Measurements from ENCODE around the gene HOXB2.

The HOXB2 gene

GRCh38 chr17:48519427-48519826 lies 25.5 kb downstream of the HOXB2 start:
- H2BK5ac ChIP-seq (ENCODE audit: low read depth, low read length, poor library complexity): no peak overlapping the region
- no peak overlapping the region for H3K4ac ChIP-seq (ENCODE audit: low read depth, low read length)
- no peak overlapping the region for H3K9ac ChIP-seq (ENCODE audit: low read length)
- H3K23ac ChIP-seq (ENCODE audit: low read length): no peak overlapping the region
- H3K79me2 ChIP-seq (ENCODE audit: control insufficient read depth, insufficient read depth, low read length, poor library complexity): no peaks in the 10 kb centered on the region
- peak overlapping the region; percentile 23 for H2AFZ ChIP-seq (ENCODE audit: insufficient read depth, low read length, poor library complexity)
- H3K27ac ChIP-seq (ENCODE audit: low read depth, low read length): no peak overlapping the region
- peaks cover 6 to 8% of the 10 kb centered on the region in 2 experiments for H3K4me1 ChIP-seq (ENCODE audit: control insufficient read depth in 1 of 2, insufficient read depth in 2 of 2, low read length in 2 of 2)
- H2AK5ac ChIP-seq (ENCODE audit: low read length): no peak overlapping the region
- H4K8ac ChIP-seq (ENCODE audit: low read depth, low read length): no peak overlapping the region
- H3K9me3 ChIP-seq (ENCODE audit: insufficient read depth, low read depth, low read length): no peaks in the 10 kb centered on the region
- no peak overlapping the region for H3K4me2 ChIP-seq (ENCODE audit: low read length)
- no peaks in the 10 kb centered on the region for H3K27me3 ChIP-seq (ENCODE audit: insufficient read depth, low read length)
- H3K14ac ChIP-seq (ENCODE audit: low read length): no peak overlapping the region
- no peak overlapping the region for H3K18ac ChIP-seq (ENCODE audit: low read length)
- H2BK12ac ChIP-seq (ENCODE audit: low read length): no peak overlapping the region
- H3K4me3 ChIP-seq (ENCODE audit: low read depth, low read length): no peak overlapping the region
- H3K36me3 ChIP-seq (ENCODE audit: control insufficient read depth in 1 of 2, insufficient read depth in 2 of 2, low read length in 2 of 2): no peaks in the 10 kb centered on the region
- no peak for DNase-seq
- H2BK120ac ChIP-seq (ENCODE audit: insufficient read depth, low read length, poor library complexity): no peak overlapping the region
- H4K12ac ChIP-seq (ENCODE audit: low read depth, low read length): no peak overlapping the region
- H4K91ac ChIP-seq (ENCODE audit: low read depth, low read length): no peak overlapping the region
- WGBS (ENCODE audit: extremely low coverage, insufficient coverage, insufficient read length): no CpG with 5 or more reads among the region's 5 CpGs
- H3K79me1 ChIP-seq (ENCODE audit: low read length): no peaks in the 10 kb centered on the region

- H2BK5ac ChIP-seq (ENCODE audit: low read depth, low read length, poor library complexity): no peak overlapping the region
- H2BK12ac ChIP-seq (ENCODE audit: low read length): no peak overlapping the region
- no peak overlapping the region for H4K12ac ChIP-seq (ENCODE audit: low read depth, low read length)
- no peak overlapping the region for H3K23ac ChIP-seq (ENCODE audit: low read length)
- H3K27ac ChIP-seq (ENCODE audit: low read depth, low read length): no peak overlapping the region
- peaks cover 12 to 15% of the 10 kb centered on the region in 2 experiments for H3K4me1 ChIP-seq (ENCODE audit: control insufficient read depth in 1 of 2, insufficient read depth in 2 of 2, low read length in 2 of 2)
- no peaks in the 10 kb centered on the region for H3K9me3 ChIP-seq (ENCODE audit: insufficient read depth, low read depth, low read length)
- no peak overlapping the region for H3K4me2 ChIP-seq (ENCODE audit: low read length)
- no peaks in the 10 kb centered on the region for H3K27me3 ChIP-seq (ENCODE audit: insufficient read depth, low read length)
- H3K4ac ChIP-seq (ENCODE audit: low read depth, low read length): no peak overlapping the region
- no peaks in the 10 kb centered on the region for H3K36me3 ChIP-seq (ENCODE audit: control insufficient read depth in 1 of 2, insufficient read depth in 2 of 2, low read length in 2 of 2)
- no peak overlapping the region for H4K91ac ChIP-seq (ENCODE audit: low read depth, low read length)
- H3K79me2 ChIP-seq (ENCODE audit: control insufficient read depth, insufficient read depth, low read length, poor library complexity): no peaks in the 10 kb centered on the region
- no peak overlapping the region for H2AK5ac ChIP-seq (ENCODE audit: low read length)
- H3K14ac ChIP-seq (ENCODE audit: low read length): no peak overlapping the region
- no peak overlapping the region for H3K4me3 ChIP-seq (ENCODE audit: low read depth, low read length)
- no peak overlapping the region for H2BK120ac ChIP-seq (ENCODE audit: insufficient read depth, low read length, poor library complexity)
- no peak overlapping the region for H3K9ac ChIP-seq (ENCODE audit: low read length)
- no peak overlapping the region for H3K18ac ChIP-seq (ENCODE audit: low read length)
- H3K79me1 ChIP-seq (ENCODE audit: low read length): no peaks in the 10 kb centered on the region
- no CpG with 5 or more reads among the region's 3 CpGs for WGBS (ENCODE audit: extremely low coverage, insufficient coverage, insufficient read length)
- no peak overlapping the region for H2AFZ ChIP-seq (ENCODE audit: insufficient read depth, low read length, poor library complexity)
- no peak for DNase-seq
- H4K8ac ChIP-seq (ENCODE audit: low read depth, low read length): no peak overlapping the region
These were observed 27.4 kb downstream of the HOXB2 start for GRCh38 chr17:48517478-48517877.

- H3K4me2 ChIP-seq (ENCODE audit: low read length): no peak overlapping the region
- no peak overlapping the region for H3K23ac ChIP-seq (ENCODE audit: low read length)
- H3K27ac ChIP-seq (ENCODE audit: low read depth, low read length): no peak overlapping the region
- H4K91ac ChIP-seq (ENCODE audit: low read depth, low read length): no peak overlapping the region
- no peaks in the 10 kb centered on the region for H3K27me3 ChIP-seq (ENCODE audit: insufficient read depth, low read length)
- no peaks in the 10 kb centered on the region for H3K36me3 ChIP-seq (ENCODE audit: control insufficient read depth in 1 of 2, insufficient read depth in 2 of 2, low read length in 2 of 2)
- peaks cover 7 to 9% of the 10 kb centered on the region in 2 experiments for H3K4me1 ChIP-seq (ENCODE audit: control insufficient read depth in 1 of 2, insufficient read depth in 2 of 2, low read length in 2 of 2)
- H3K18ac ChIP-seq (ENCODE audit: low read length): no peak overlapping the region
- no peak overlapping the region for H2AK5ac ChIP-seq (ENCODE audit: low read length)
- no peak overlapping the region for H4K8ac ChIP-seq (ENCODE audit: low read depth, low read length)
- no peaks in the 10 kb centered on the region for H3K79me2 ChIP-seq (ENCODE audit: control insufficient read depth, insufficient read depth, low read length, poor library complexity)
- no peaks in the 10 kb centered on the region for H3K9me3 ChIP-seq (ENCODE audit: insufficient read depth, low read depth, low read length)
- no peak overlapping the region for H2BK120ac ChIP-seq (ENCODE audit: insufficient read depth, low read length, poor library complexity)
- H2BK12ac ChIP-seq (ENCODE audit: low read length): no peak overlapping the region
- peak in 1 of 2 donors; percentile 46 for DNase-seq
- H3K4me3 ChIP-seq (ENCODE audit: low read depth, low read length): no peak overlapping the region
- H3K14ac ChIP-seq (ENCODE audit: low read length): no peak overlapping the region
- H3K9ac ChIP-seq (ENCODE audit: low read length): no peak overlapping the region
- no peak overlapping the region for H2BK5ac ChIP-seq (ENCODE audit: low read depth, low read length, poor library complexity)
- H4K12ac ChIP-seq (ENCODE audit: low read depth, low read length): no peak overlapping the region
- H2AFZ ChIP-seq (ENCODE audit: insufficient read depth, low read length, poor library complexity): no peak overlapping the region
- no peak overlapping the region for H3K4ac ChIP-seq (ENCODE audit: low read depth, low read length)
- no peaks in the 10 kb centered on the region for H3K79me1 ChIP-seq (ENCODE audit: low read length)
- WGBS (ENCODE audit: extremely low coverage, insufficient coverage, insufficient read length): no CpG with 5 or more reads among the region's 3 CpGs
These were observed 28.7 kb downstream of the HOXB2 start for GRCh38 chr17:48515925-48516900.

- Histone ChIP-seq H4K8ac (ENCODE audit: low read depth, low read length) (no peak overlapping the region), H3K79me2 (ENCODE audit: control insufficient read depth, insufficient read depth, low read length, poor library complexity) (no peaks in the 10 kb centered on the region), H3K23ac (ENCODE audit: low read length) (no peak overlapping the region), H3K79me1 (ENCODE audit: low read length) (no peaks in the 10 kb centered on the region), H3K4me3 (ENCODE audit: low read depth, low read length) (no peak overlapping the region), H4K91ac (ENCODE audit: low read depth, low read length) (peak overlapping the region; percentile 52), H3K9ac (ENCODE audit: low read length) (no peak overlapping the region), H3K4me1 (ENCODE audit: control insufficient read depth in 1 of 2, insufficient read depth in 2 of 2, low read length in 2 of 2) (peaks cover 7 to 9% of the 10 kb centered on the region in 2 experiments), H2AK5ac (ENCODE audit: low read length) (peak overlapping the region; percentile 18), H3K27me3 (ENCODE audit: insufficient read depth, low read length) (no peaks in the 10 kb centered on the region), H3K4ac (ENCODE audit: low read depth, low read length) (no peak overlapping the region), H2BK120ac (ENCODE audit: insufficient read depth, low read length, poor library complexity) (no peak overlapping the region), H3K27ac (ENCODE audit: low read depth, low read length) (peak overlapping the region; percentile 21), H3K14ac (ENCODE audit: low read length) (peak overlapping the region; percentile 45), H3K36me3 (ENCODE audit: control insufficient read depth in 1 of 2, insufficient read depth in 2 of 2, low read length in 2 of 2) (no peaks in the 10 kb centered on the region), H2BK5ac (ENCODE audit: low read depth, low read length, poor library complexity) (peak overlapping the region; percentile 21), H4K12ac (ENCODE audit: low read depth, low read length) (no peak overlapping the region), H3K4me2 (ENCODE audit: low read length) (no peak overlapping the region), H2BK12ac (ENCODE audit: low read length) (peak overlapping the region; percentile 25), H3K18ac (ENCODE audit: low read length) (peak overlapping the region; percentile 15), H2AFZ (ENCODE audit: insufficient read depth, low read length, poor library complexity) (no peak overlapping the region), H3K9me3 (ENCODE audit: insufficient read depth, low read depth, low read length) (no peaks in the 10 kb centered on the region)
- no CpG with 5 or more reads among the region's 2 CpGs for WGBS (ENCODE audit: extremely low coverage, insufficient coverage, insufficient read length)
- no peak for DNase-seq
These were observed 30.4 kb downstream of the HOXB2 start for GRCh38 chr17:48514477-48514876.

Data from trophoblast cell (in vitro differentiated cells and primary cell).